Measurements from ENCODE around the gene GRIA3.

- TF ChIP-seq CTCF (conservative IDR thresholded peaks at IDR 0.05) (no peak), ZFX (IDR thresholded peaks at IDR 0.05) (no peak)
Measured at GRCh38 chrX:123175366-123176122, 8.5 kb upstream of the GRIA3 start.
